HG02970 (cell line): ENCODE data around the gene RIT2.

Source experiments
- ATAC-seq: cut with Tn5 transposase; IDR thresholded peaks from one replicate; pipeline ENCODE4 v1.9.1; 2021; ENCODE audit warnings: mild to moderate bottlenecking, moderate library complexity, moderate number of reproducible peaks; ENCODE audit not compliant: unreplicated experiment, low FRiP score

The RIT2 gene

DNA sequence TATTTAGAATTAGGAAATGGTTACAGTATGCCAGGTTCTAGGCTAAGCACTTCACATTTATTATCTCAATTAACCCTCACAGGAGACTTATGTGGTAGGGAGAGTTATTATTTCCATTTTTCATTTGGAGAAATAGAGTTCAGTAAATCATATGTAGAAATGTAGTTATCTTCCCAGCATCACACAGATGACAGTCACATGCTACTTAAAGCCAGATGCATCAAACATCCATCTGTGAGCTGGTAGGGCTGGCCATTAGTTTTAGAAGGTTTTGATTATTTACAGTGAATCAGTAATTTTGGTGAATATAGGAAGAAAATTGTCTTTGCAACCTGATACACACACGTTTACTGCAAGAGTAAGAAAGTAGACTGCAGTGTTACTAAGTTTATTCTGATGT, 97.9 kb downstream of the RIT2 start:
- no peak for ATAC-seq

DNA sequence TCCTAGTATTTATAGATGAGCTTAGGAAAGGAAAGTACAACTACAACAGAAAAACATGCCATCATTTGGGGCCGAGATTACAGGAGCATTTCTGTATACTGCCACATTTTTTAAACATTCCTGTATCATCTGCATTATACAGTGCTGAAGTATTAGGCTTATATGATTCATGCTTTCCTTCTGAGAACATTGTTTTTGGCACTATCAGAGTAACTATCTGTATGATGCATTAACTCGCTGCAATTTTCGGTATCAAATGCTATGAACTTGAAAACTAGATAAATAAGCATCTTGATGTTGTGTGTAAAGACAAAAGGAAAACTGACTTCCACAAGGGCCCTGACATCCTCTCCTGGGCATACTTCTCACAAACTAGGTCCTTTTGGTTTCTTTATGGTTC, 102.0 kb downstream of the RIT2 start:
- ATAC-seq, result no peak

GRCh38 chr18:43012951-43013350, 102.5 kb downstream of the RIT2 start:
- ATAC-seq, result no peak

- ATAC-seq, result no peak
Observed at GRCh38 chr18:43010611-43011010, 104.9 kb downstream of the RIT2 start.

GRCh38 chr18:43009674-43010073, 105.8 kb downstream of the RIT2 start:
- ATAC-seq, result no peak

GRCh38 chr18:43007365-43007764, 108.1 kb downstream of the RIT2 start:
- no peak for ATAC-seq

DNA sequence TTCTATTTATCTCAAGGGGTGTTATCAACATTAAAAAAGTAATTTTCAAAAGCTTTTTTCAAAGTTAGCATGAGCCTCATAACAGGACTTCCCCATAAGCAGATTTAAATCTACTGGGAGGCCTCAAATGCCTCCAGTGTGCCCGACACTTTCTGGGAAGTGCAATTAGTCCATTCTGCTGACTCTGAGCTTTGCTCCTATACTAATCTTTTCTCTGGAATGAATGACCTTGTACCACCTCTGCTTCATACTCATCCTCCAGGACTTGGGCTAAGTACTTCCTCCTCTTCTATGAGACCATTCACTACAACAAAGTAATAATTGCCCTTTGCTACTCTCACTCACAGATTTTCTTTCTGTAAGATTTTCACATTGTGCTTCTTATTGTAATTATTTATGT, 111.1 kb downstream of the RIT2 start:
- no peak for ATAC-seq

- ATAC-seq, result no peak
Observed at GRCh38 chr18:43001821-43002220, 113.7 kb downstream of the RIT2 start.

DNA sequence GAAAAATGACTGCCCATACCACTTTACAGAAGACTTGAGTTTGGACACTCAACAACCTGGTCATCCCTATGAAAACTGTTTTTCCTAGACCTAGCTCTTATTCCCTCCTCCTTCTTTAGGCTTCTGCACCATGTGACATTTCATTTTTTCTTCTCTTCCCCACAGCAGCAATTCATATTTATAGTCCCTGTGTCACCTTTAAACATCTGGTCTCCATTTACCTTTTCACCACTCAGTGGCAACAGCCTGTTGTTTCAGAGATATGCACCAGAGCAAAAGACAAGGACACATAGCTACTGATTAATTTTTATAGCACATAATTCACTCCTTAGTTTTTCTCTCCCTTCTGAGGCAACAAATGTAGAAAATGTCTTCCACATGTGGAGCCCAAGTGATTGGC, 118.7 kb downstream of the RIT2 start:
- no peak for ATAC-seq

- no peak for ATAC-seq
Observed at GRCh38 chr18:42980426-42980825, 135.1 kb downstream of the RIT2 start.

GRCh38 chr18:42977982-42978637, 137.4 kb downstream of the RIT2 start:
- no peak for ATAC-seq

GRCh38 chr18:42976869-42977590, 138.5 kb downstream of the RIT2 start:
- ATAC-seq, result no peak

DNA sequence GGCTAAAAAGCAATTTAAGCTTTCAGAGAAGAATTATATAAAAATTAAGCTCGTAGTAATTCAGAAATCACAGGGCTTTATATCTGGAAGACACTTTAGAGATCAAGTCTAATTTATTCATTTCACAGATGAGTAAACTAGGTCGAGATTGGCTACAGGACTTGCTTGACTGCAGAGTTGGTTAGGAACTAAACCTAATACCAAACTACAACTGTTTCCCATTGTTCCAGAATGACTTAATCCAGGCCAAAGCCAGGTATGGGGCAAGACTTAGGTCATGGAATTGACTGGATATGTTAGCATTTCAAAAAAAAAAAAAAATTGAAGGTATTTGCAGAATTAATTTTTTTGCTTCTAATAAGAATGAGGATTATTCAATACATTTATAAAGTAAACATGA, 146.1 kb downstream of the RIT2 start:
- ATAC-seq, result no peak

GRCh38 chr18:42961298-42961697, 154.2 kb downstream of the RIT2 start:
- ATAC-seq, result no peak

GRCh38 chr18:42959528-42959927, 156.0 kb downstream of the RIT2 start:
- no peak for ATAC-seq

DNA sequence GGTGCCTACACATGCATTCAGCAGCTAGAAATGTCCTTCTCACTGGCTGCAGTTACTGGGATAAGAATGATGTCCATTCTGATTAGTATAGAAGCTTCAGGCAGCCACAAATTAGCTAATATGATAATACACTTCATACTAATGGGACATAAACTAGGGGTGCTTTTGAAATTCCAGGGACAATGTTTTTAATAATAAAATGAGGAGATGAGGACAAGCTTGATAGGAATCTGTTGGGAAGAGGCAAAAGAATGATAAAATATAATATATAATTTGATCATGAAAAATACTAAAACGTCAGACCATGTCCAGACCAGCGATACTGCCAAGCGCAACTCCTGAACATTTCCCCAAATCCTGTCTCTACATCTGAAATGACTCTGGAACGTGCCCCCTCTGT, 157.1 kb downstream of the RIT2 start:
- no peak for ATAC-seq

DNA sequence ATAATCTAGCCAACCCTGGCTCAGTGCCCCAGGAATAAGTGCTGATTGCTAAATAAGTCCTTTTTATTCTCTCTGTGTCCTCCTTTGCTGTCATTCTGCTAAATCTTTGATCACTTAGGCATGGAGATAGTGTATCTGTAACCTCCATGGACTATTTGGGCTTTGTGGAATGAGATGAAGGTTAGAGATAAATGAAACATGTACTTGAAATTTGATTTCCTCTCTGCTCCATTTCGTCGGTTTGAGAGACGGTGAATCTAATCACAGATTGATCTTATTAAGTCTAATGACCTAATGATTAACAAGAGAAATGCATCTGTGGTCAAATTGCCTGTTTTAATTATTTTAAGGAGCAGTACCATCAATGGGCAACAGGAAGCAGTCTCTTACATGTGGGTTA, 159.2 kb downstream of the RIT2 start:
- no peak for ATAC-seq

GRCh38 chr18:42954887-42955286, 160.6 kb downstream of the RIT2 start:
- no peak for ATAC-seq

DNA sequence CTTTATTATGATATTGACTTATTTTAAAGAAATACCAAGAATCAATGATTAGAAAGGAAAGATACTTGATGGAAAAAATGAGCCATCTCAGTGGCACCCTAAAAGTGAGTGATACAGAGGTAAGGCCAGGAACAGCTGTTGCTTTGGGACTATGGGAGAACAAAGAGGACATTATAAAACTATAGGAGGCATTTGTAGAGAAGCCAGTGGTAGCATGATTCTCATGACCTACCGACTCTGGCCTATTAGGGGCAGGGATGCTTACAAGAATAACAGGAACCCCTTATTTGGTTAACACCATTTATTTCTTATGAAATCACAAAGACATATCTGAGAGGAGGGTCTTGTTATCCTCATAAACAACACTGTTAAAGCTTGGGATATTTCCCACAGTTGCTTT, 162.2 kb downstream of the RIT2 start:
- no peak for ATAC-seq

DNA sequence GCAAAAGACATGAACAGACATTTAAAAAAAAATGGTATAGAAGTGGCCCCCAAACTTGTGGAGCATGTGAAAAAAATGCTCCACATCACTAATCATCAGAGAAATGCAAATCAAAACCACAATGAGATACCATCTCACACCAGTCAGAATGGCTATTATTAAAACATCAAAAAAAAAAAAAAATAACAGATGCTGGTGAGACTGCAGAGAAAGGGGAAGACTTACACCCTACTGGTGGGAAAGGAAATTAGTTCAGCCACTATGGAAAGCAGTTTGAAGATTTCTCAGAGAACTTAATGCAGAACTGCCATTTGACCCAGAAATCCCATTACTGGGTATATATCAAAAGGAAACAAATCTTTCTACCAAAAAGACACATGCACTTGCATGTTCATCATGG, 164.8 kb downstream of the RIT2 start:
- ATAC-seq, result no peak

DNA sequence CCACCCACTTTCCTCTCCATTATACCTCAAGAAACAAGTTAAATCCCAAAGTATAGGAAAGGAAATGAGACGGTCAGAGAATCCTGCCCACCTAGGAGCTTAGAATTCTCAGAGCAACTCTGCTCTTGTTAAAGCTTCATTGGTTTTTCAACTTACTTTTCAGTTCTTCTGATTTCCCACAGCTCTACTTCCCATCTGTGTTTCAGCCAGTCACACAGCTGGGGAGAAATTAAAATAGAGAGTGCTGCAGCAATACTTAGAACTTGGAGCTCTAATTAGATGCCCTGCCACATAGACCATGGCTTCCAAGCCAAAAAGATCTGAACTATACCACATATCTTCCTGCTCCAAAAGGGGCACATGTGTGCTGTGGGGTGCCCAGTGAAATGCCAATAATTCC, 166.7 kb downstream of the RIT2 start:
- ATAC-seq, result no peak

DNA sequence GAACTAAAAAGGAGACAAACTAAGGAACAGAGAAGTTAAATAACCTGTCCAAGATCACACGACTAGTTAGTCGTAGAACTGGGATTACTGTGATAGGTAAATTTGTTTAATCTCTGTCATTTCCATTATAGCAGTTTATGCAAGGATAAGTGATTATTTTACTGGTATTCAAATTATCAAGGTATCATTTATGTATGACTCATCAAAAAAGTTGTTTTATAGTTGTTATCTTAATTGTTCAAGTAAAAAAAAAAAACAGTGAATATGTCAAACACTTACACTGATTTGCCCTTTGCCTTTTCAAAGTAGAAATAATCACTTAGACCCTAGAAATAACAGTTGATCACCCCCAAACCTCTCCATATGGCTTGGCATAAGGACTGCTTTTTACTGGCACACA, 173.6 kb downstream of the RIT2 start:
- ATAC-seq, result no peak
